Heart right ventricle (tissue), 16 donors: ENCODE results near the gene CCDC3. TPM values are rescaled to one million over a fixed set of nuclear protein-coding genes. Genes with fewer than 3 reads are reported as not detected.

ENCODE experiments used
- ATAC-seq, 8 donors: fragments of 200-7000 bp; cut with Tn5 transposase; one replicate each; pipeline ENCODE4 v1.9.1; 2020; ENCODE audit warnings: mild to moderate bottlenecking in 8 of 8, moderate library complexity in 8 of 8, moderate number of reproducible peaks in 1 of 8
- DNase-seq, 2 donors: peaks; one replicate each; pipeline ENCODE4 v3.0.0-alpha.2; 2020
- H3K27ac ChIP-seq, 10 donors: fragments of 200-600 bp; sonication (generic) in 2 of 10; one replicate each; pipeline versions ENCODE4 v1.5.0 to v1.8.0; 2020 to 2022; ENCODE audit warnings: mild to moderate bottlenecking in 3 of 10
- H3K27me3 ChIP-seq, 7 donors: fragments of 200-600 bp; one replicate each; pipeline ENCODE4 v1.8.0; 2021 to 2022; ENCODE audit warnings: mild to moderate bottlenecking in 2 of 7
- H3K36me3 ChIP-seq, 9 donors: fragments of 200-600 bp; sonication (generic) in 1 of 9; one replicate each; pipeline versions ENCODE4 v1.5.0 to v1.8.0; 2020 to 2022; ENCODE audit warnings: mild to moderate bottlenecking in 2 of 9
- H3K4me1 ChIP-seq, 9 donors: fragments of 200-600 bp; sonication (generic) in 1 of 9; one replicate each; pipeline versions ENCODE4 v1.5.0 to v1.8.0; 2020 to 2022; ENCODE audit warnings: mild to moderate bottlenecking in 4 of 9
- H3K4me3 ChIP-seq, 10 donors: fragments of 200-600 bp; sonication (generic) in 2 of 10; one replicate each; pipeline versions ENCODE4 v1.5.0 to v1.8.0; 2020 to 2022; ENCODE audit warnings: mild to moderate bottlenecking in 7 of 10, moderate library complexity in 2 of 10
- H3K9me3 ChIP-seq, 11 donors: fragments of 200-600 bp in 10 of 11; sonication (generic) in 2 of 11; one replicate each; pipeline versions ENCODE4 v1.5.0 to v1.8.0; 2013 to 2022; ENCODE audit warnings: mild to moderate bottlenecking in 2 of 11, control low read depth in 1 of 11, moderate library complexity in 1 of 11
- WGBS, 2 donors: extraction: QIAGEN DNeasy Blood & Tissue Kit; methylation state at CpG; one replicate each; pipeline ENCODE4 v1.1.7; 2013; ENCODE audit warnings: inconsistent platforms in 1 of 2; 5-methylcytosine and 5-hydroxymethylcytosine counted together
- intact Hi-C, 10 donors: fragments of 100-400 bp; cut with DNase I; formaldehyde crosslinking; loops; one replicate each; pipeline versions ENCODE4 v1.11.1 to v1.14.2; 2022
- polyA plus RNA-seq, 2 donors: library from polyadenylated mRNA; stranded (reverse); fragments of 200-250 nt; gene quantifications; one replicate each; pipeline ENCODE4 v1.2.3, GENCODE V29; 2013
- total RNA-seq, 10 donors: library from RNA; stranded (reverse); fragmentation: NEBNext Ultra II Directional in 3 of 10; extraction: Animal tissue kit (Norgen Biotek cat#: 25700) in 3 of 10; gene quantifications; one replicate each; pipeline versions ENCODE4 v1.2.1 to v1.2.4, GENCODE V29; 2021 to 2023
- TF ChIP-seq, protein P1 (sequence below), 9 donors: fragments of 200-600 bp; sonication (generic) in 2 of 9; IDR thresholded peaks; one replicate each; pipeline versions ENCODE4 v1.5.0 to v1.8.0; 2021 to 2022; ENCODE audit warnings: antibody characterized with exemption in 9 of 9, mild to moderate bottlenecking in 5 of 9, moderate library complexity in 1 of 9
- donor health status: Arrhythmogenic right ventricular cardiomyopathy.
- donor health status: ischemic (EF 13 %, LVEDD 7.1; RV severe dilation, severe dysfunction).
- donor health status: healthy with polysubstance abuse.
- donor health status: DM: no; HTN: yes; CAD: no.
- donor health status: DM: no; HTN: no; CAD: no.
- donor health status: ischemic (EF 25% LVEDD 6.9; RV normal size, moderate dysfunction).
- donor health status: ischemic (EF 25% LVEDD 5.7; RV mildly dilated, moderate dysfunction).
- donor health status: healthy.
- donor health status: DM: yes; HTN: yes; CAD: no.
- donor health status: Ischemic cardiomyopathy.
- donor health status: ischemic (EF 35%, LVEDD 5.7; RV mildly dilated, moderate dysfunction).
- donor health status: nonischemic (EF 11% LVEDD 7.7; RV severe dilation, severe dysfunction).
- donor health status: DM: yes; HTN: yes; CAD: no.
- donor health status: PGD.
- donor health status: ischemic (EF 29% LVEDD 5.4; RV normal size, mild dysfunction).
- donor health status: nonischemic (EF 23%, LVEDD 6.1; RV moderate dilation, normal function).

The CCDC3 gene
- total and polyA plus RNA-seq, 12 donors = 2.6 to 14.3 (median 6.9) TPM

DNA sequence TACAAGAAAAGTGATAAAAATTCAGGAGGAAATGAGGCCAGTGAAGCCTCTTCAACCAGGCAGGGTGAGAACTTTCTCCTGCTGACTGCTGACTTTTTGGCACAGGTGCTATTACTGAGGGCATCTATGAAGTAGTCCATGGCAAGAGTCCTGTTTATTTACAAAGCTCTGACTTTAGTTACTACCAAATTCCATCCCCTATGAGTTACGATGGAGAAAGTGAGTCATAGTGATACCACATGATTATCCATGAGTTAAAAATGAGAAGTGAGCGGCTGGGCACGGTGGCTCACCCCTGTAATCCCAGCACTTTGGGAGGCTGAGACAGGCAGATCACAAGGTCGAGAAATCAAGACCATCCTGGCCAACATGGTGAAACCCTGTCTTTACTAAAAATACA, 19.9 kb downstream of the CCDC3 start:
- H3K27me3 ChIP-seq = peaks cover 0 to 32% (median 16%) of the 10 kb centered on the region in 7 donors
- TF ChIP-seq, protein P1, sequence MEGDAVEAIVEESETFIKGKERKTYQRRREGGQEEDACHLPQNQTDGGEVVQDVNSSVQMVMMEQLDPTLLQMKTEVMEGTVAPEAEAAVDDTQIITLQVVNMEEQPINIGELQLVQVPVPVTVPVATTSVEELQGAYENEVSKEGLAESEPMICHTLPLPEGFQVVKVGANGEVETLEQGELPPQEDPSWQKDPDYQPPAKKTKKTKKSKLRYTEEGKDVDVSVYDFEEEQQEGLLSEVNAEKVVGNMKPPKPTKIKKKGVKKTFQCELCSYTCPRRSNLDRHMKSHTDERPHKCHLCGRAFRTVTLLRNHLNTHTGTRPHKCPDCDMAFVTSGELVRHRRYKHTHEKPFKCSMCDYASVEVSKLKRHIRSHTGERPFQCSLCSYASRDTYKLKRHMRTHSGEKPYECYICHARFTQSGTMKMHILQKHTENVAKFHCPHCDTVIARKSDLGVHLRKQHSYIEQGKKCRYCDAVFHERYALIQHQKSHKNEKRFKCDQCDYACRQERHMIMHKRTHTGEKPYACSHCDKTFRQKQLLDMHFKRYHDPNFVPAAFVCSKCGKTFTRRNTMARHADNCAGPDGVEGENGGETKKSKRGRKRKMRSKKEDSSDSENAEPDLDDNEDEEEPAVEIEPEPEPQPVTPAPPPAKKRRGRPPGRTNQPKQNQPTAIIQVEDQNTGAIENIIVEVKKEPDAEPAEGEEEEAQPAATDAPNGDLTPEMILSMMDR (IDR thresholded peaks at IDR 0.05) = no peak
- no peak for ATAC-seq
- no peak overlapping the region for H3K4me3 ChIP-seq
- peaks cover 0 to 7% (median 0%) of the 10 kb centered on the region in 9 donors for H3K4me1 ChIP-seq
- intact Hi-C loops = no loop called here
- DNase-seq = no peak
- 76 to 81% methylated on average over 4 of the region's 4 CpGs for WGBS, 2 donors
- no peak overlapping the region for H3K27ac ChIP-seq
- H3K9me3 ChIP-seq = peaks cover 0 to 20% (median 7%) of the 10 kb centered on the region in 11 donors
- no peaks in the 10 kb centered on the region for H3K36me3 ChIP-seq

GRCh38 chr10:12980713-12981306, 20.7 kb downstream of the CCDC3 start:
- Histone ChIP-seq H3K9me3 (peaks cover 0 to 20% (median 7%) of the 10 kb centered on the region in 11 donors), H3K4me3 (no peak overlapping the region), H3K4me1 (peaks cover 0 to 7% (median 0%) of the 10 kb centered on the region in 9 donors), H3K36me3 (no peaks in the 10 kb centered on the region), H3K27ac (no peak overlapping the region), H3K27me3 (peaks cover 0 to 32% (median 16%) of the 10 kb centered on the region in 7 donors)
- DNase-seq (no peak), ATAC-seq (no peak)
- 66 to 70% methylated on average over 6 of the region's 6 CpGs for WGBS, 2 donors
- intact Hi-C loops = no loop called here
- TF ChIP-seq, protein P1 (IDR thresholded peaks at IDR 0.05) = no peak

DNA sequence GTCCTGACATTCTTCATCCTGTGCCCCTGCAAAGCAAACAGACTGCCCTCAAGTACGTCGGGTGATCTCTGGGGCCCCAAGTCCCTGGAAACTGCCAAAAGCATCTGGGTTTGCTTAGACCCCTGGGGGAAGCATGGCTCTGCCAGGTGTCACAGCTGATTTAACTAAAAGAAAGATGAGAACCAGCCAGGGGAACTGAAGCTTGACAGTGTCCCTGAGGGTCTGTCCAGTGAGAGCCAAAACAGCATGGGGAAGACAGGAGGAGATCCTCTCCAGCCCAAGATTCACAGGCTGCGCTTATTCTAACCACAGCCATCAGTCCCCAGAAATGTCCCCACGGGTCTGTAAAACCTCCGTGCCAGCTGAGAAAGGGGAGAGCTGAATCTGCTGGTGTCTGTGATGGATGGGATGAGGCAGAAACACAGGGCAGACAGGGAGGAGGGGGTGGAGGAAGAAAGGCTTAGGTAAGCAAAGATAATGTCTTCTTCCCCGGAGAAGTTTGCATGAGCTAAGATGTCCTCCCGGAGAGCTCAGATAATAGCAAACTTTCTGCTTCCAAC, 21.3 kb downstream of the CCDC3 start:
- 23 to 33% methylated on average over 7 of the region's 7 CpGs for WGBS, 2 donors
- H3K4me1 ChIP-seq = peaks cover 0 to 7% (median 0%) of the 10 kb centered on the region in 9 donors
- H3K27me3 ChIP-seq = peaks cover 0 to 32% (median 16%) of the 10 kb centered on the region in 7 donors
- intact Hi-C loops = no loop called here
- ATAC-seq (no peak), DNase-seq (no peak)
- H3K9me3 ChIP-seq = peaks cover 0 to 18% (median 7%) of the 10 kb centered on the region in 11 donors
- no peak overlapping the region for H3K27ac ChIP-seq
- TF ChIP-seq, protein P1 (IDR thresholded peaks at IDR 0.05) = no peak
- no peaks in the 10 kb centered on the region for H3K36me3 ChIP-seq
- H3K4me3 ChIP-seq = no peak overlapping the region

- H3K27me3 ChIP-seq = peaks cover 0 to 32% (median 16%) of the 10 kb centered on the region in 7 donors
- intact Hi-C loops = no loop called here
- TF ChIP-seq, protein P1 (IDR thresholded peaks at IDR 0.05) = no peak
Measured at GRCh38 chr10:12978891-12979290, 22.6 kb downstream of the CCDC3 start.

More at GRCh38 chr10:12978891-12979290, 22.6 kb downstream of the CCDC3 start:
- DNase-seq (no peak), ATAC-seq (no peak)
- Histone ChIP-seq H3K36me3 (no peaks in the 10 kb centered on the region), H3K27ac (no peak overlapping the region), H3K4me3 (no peak overlapping the region), H3K4me1 (peaks cover 0 to 13% (median 0%) of the 10 kb centered on the region in 9 donors), H3K9me3 (peaks cover 0 to 5% (median 0%) of the 10 kb centered on the region in 11 donors)
- WGBS, 2 donors = 59 to 79% methylated on average over 4 of the region's 4 CpGs
